Activated CD8-positive, alpha-beta T cell treated with anti-CD3 and anti-CD28 coated beads for 36 hours (primary cell): Measurements from ENCODE around the gene GANAB. TPM values are rescaled to one million over a fixed set of nuclear protein-coding genes. Genes with fewer than 3 reads are reported as not detected.
"Not testable (repeated sequence)": the region's sequence is repeated elsewhere in the genome, so short reads cannot be mapped to it uniquely, and the experiment has no call there.

Source experiments
- ATAC-seq: fragments of 200-7000 bp; cut with Tn5 transposase; one replicate; pipeline ENCODE4 v1.10.0; 2021; ENCODE audit warnings: mild to moderate bottlenecking, moderate library complexity
- CTCF ChIA-PET: fragments of 350-600 bp; sonication (Branson Sonifier 250); formaldehyde crosslinking; loops from one replicate; lab custom pipeline; 2021; ENCODE audit warnings: antibody characterized with exemption; lab: Charles Lee
- POLR2A ChIA-PET: fragments of 350-600 bp; sonication (Branson Sonifier 250); formaldehyde crosslinking; loops from one replicate; lab custom pipeline; 2021; ENCODE audit warnings: antibody characterized with exemption; lab: Charles Lee
- DNase-seq: peaks from one replicate; pipeline ENCODE4 v3.0.0-alpha.2; 2020
- H3K27ac Mint-ChIP-seq: one replicate; pipeline ENCODE4 v1.8.0; 2021; ENCODE audit warnings: mild to moderate bottlenecking, mixed read lengths
- H3K27me3 Mint-ChIP-seq: one replicate; pipeline ENCODE4 v1.8.0; 2021; ENCODE audit warnings: mixed read lengths
- H3K36me3 Mint-ChIP-seq: one replicate; pipeline ENCODE4 v1.8.0; 2021; ENCODE audit warnings: low read depth, mixed read lengths
- H3K4me1 Mint-ChIP-seq: one replicate; pipeline ENCODE4 v1.8.0; 2021; ENCODE audit warnings: low read depth, mixed read lengths
- H3K4me3 Mint-ChIP-seq: one replicate; pipeline ENCODE4 v1.8.0; 2021; ENCODE audit warnings: mild to moderate bottlenecking, moderate library complexity, mixed read lengths
- H3K9me3 Mint-ChIP-seq: one replicate; pipeline ENCODE4 v1.8.0; 2021; ENCODE audit warnings: mixed read lengths
- intact Hi-C: fragments of 100-400 bp; cut with micrococcal nuclease; formaldehyde crosslinking; loops from one replicate; pipeline ENCODE4 v1.10.0; 2022
- total RNA-seq, 2 experiments: library from RNA; stranded (reverse); gene quantifications; one replicate each; pipeline ENCODE4 v1.2.3, GENCODE V29; 2021
- TF ChIP-seq, protein P1 (sequence below): fragments of 200-600 bp; IDR thresholded peaks from one replicate; pipeline ENCODE4 v1.8.0; 2022; ENCODE audit warnings: antibody characterized with exemption, mild to moderate bottlenecking

GANAB gene
- total RNA-seq, 2 experiments from 2014 or later: 205 to 217 TPM

- peak; percentile 48 for DNase-seq
- no peaks in the 10 kb centered on the region for H3K9me3 Mint-ChIP-seq
- H3K27me3 Mint-ChIP-seq: no peaks in the 10 kb centered on the region
- peaks cover 23% of the 10 kb centered on the region for H3K4me1 Mint-ChIP-seq
- H3K27ac Mint-ChIP-seq: peak overlapping the region; percentile 95
- ChIA-PET POLR2A (interaction anchor here (0.6 to 13.3 kb wide), 22 partner anchors 10 to 228 kb away, joined by 3 to 263 read pairs (median 4); partner anchors contain the start of genes B3GAT3, C11orf98, CSKMT and EML3), CTCF (interaction anchor here (1.0 to 1.4 kb wide), 5 partner anchors 13 to 60 kb away, joined by 3 to 7 read pairs (median 5); partner anchors contain the start of genes C11orf98, CSKMT, MTA2 and TUT1)
- H3K36me3 Mint-ChIP-seq: peaks cover 17% of the 10 kb centered on the region
- peak; percentile 4 for ATAC-seq
- intact Hi-C loops: no loop called here
- TF ChIP-seq, protein P1, sequence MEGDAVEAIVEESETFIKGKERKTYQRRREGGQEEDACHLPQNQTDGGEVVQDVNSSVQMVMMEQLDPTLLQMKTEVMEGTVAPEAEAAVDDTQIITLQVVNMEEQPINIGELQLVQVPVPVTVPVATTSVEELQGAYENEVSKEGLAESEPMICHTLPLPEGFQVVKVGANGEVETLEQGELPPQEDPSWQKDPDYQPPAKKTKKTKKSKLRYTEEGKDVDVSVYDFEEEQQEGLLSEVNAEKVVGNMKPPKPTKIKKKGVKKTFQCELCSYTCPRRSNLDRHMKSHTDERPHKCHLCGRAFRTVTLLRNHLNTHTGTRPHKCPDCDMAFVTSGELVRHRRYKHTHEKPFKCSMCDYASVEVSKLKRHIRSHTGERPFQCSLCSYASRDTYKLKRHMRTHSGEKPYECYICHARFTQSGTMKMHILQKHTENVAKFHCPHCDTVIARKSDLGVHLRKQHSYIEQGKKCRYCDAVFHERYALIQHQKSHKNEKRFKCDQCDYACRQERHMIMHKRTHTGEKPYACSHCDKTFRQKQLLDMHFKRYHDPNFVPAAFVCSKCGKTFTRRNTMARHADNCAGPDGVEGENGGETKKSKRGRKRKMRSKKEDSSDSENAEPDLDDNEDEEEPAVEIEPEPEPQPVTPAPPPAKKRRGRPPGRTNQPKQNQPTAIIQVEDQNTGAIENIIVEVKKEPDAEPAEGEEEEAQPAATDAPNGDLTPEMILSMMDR: no peak
- H3K4me3 Mint-ChIP-seq: peak overlapping the region; percentile 94
Measured at GRCh38 chr11:62652161-62653006, 6.0 kb upstream of the GANAB start.

- H3K4me3 Mint-ChIP-seq, H3K27ac Mint-ChIP-seq, H3K9me3 Mint-ChIP-seq, DNase-seq, ATAC-seq, intact Hi-C loops, H3K27me3 Mint-ChIP-seq: not testable (repeated sequence)
- H3K36me3 Mint-ChIP-seq: peaks cover 23% of the 10 kb centered on the region
- CTCF ChIA-PET: interaction anchor here (0.9 to 2.0 kb wide), 3 partner anchors 14 to 190 kb away, joined by 3 to 11 read pairs (median 4); partner anchors contain the start of genes C11orf98 and CSKMT
- peaks cover 29% of the 10 kb centered on the region for H3K4me1 Mint-ChIP-seq
- POLR2A ChIA-PET: interaction anchor here (1.3 to 13.3 kb wide), 4 partner anchors 20 to 59 kb away, joined by 6 to 263 read pairs (median 8); partner anchors contain the start of genes BSCL2, C11orf98, CSKMT and GNG3
Measured at GRCh38 chr11:62650283-62650682, 3.9 kb upstream of the GANAB start.

- TF ChIP-seq, protein P1: no peak
- CTCF ChIA-PET: interaction anchor here (1.1 to 2.0 kb wide), 4 partner anchors 14 to 45 kb away, joined by 3 to 11 read pairs (median 4); partner anchors contain the start of genes C11orf98, CSKMT and UQCC3
- Mint-ChIP-seq H3K4me1 (peaks cover 32% of the 10 kb centered on the region), H3K27ac (no peak overlapping the region), H3K36me3 (peaks cover 27% of the 10 kb centered on the region), H3K27me3 (no peaks in the 10 kb centered on the region), H3K9me3 (no peaks in the 10 kb centered on the region), H3K4me3 (no peak overlapping the region)
- intact Hi-C loops: loop anchor here (5.0 kb wide), 1 partner anchor 37 kb away; the partner anchor contains the start of genes EML3 and ROM1
- DNase-seq: no peak
- POLR2A ChIA-PET: interaction anchor here (1.8 to 13.3 kb wide), 5 partner anchors 8 to 59 kb away, joined by 5 to 263 read pairs (median 8); partner anchors contain the start of genes BSCL2, C11orf98, CSKMT and GNG3
- no peak for ATAC-seq
Measured at GRCh38 chr11:62649486-62649885, 3.1 kb upstream of the GANAB start.

DNA sequence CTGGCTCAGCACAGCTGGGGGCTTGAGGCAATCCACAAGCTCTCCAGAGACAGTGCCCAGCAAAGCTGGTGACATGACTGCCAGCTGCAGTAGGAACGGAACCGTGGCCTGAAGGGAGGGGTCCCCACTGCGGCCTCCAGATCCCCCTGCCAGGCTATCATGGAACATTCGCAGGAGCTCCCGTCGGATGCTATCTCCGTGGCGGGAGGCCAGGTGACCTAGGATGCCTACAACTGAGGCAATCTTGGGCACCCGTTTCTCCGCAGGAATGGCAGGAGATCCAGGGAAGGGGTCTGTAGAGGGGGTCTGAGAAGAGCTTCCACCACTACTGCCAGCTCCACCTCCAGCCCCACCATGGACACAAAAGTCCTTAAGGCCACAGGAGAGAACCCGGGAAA, 2.6 kb upstream of the GANAB start:
- H3K4me1 Mint-ChIP-seq: peaks cover 34% of the 10 kb centered on the region
- no peak overlapping the region for H3K4me3 Mint-ChIP-seq

More for the DNA sequence above, 2.6 kb upstream of the GANAB start:
- no peak for DNase-seq
- peaks cover 33% of the 10 kb centered on the region for H3K36me3 Mint-ChIP-seq
- TF ChIP-seq, protein P1: no peak
- POLR2A ChIA-PET: interaction anchor here (1.8 to 13.3 kb wide), 5 partner anchors 9 to 59 kb away, joined by 5 to 263 read pairs (median 8); partner anchors contain the start of genes BSCL2, C11orf98, CSKMT and GNG3
- no peak overlapping the region for H3K27ac Mint-ChIP-seq
- intact Hi-C loops: loop anchor here (5.0 kb wide), 1 partner anchor 37 kb away; the partner anchor contains the start of genes EML3 and ROM1
- H3K9me3 Mint-ChIP-seq: no peaks in the 10 kb centered on the region
- no peaks in the 10 kb centered on the region for H3K27me3 Mint-ChIP-seq
- CTCF ChIA-PET: interaction anchor here (1.1 to 1.4 kb wide), 4 partner anchors 16 to 254 kb away, joined by 3 to 4 read pairs (median 3); partner anchors contain the start of genes CSKMT and UQCC3
- no peak for ATAC-seq
